ENCODE data around the gene CAMTA2. TPM values are rescaled to one million over a fixed set of nuclear protein-coding genes. Genes with fewer than 3 reads are reported as not detected.
A peak's percentile ranks its signal among the peaks of the same experiment; 100 is the strongest.

CAMTA2 gene
- total RNA-seq, 1 experiment from 2014 or later, result 21.4 TPM

DNA sequence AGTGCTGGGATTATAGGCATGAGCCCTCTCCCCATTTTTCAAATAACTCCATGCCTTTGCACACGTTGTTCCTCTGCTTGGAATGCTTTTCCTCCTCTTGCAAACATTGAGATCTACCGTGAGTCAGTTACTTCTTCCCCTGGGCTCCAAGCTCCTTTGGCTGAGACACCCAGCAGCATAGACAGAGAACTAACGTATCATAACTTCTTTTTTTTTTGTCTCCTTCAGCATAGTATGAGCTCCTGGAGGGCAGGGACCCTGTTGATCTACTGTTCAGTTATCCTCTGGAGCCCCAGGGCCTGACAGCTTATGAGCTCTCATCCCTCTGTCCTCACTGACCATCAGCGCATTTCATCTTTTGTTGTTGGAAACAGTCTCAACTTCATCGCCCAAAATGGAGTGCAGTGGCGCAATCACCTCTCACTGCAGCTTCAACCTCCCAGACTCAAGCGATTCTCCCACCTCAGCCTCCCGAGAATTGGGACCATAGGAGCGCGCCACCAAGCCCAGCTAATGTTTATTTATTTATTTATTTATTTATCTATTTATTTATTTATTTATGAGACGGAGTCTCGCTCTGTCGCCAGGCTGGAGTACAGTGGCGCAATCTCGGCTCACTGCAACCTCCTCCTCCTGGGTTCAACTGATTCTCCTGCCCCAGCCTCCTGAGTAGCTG lies 22.0 kb downstream of the CAMTA2 start:
- BruUV-seq (replicated peaks), result no TSS peak
- Mint-ChIP-seq H3K27me3 (ENCODE audit: unreplicated experiment) (no peaks in the 10 kb centered on the region), H3K4me1 (ENCODE audit: low read depth, unreplicated experiment) (no peaks in the 10 kb centered on the region), H3K9me3 (ENCODE audit: low read depth, unreplicated experiment) (no peaks in the 10 kb centered on the region), H3K4me3 (ENCODE audit: low read depth, unreplicated experiment) (no peak overlapping the region), H3K36me3 (ENCODE audit: insufficient read depth, unreplicated experiment) (peaks cover 16% of the 10 kb centered on the region), H3K27ac (ENCODE audit: unreplicated experiment) (peak overlapping the region; percentile 50)
- TF ChIP-seq, protein P1, sequence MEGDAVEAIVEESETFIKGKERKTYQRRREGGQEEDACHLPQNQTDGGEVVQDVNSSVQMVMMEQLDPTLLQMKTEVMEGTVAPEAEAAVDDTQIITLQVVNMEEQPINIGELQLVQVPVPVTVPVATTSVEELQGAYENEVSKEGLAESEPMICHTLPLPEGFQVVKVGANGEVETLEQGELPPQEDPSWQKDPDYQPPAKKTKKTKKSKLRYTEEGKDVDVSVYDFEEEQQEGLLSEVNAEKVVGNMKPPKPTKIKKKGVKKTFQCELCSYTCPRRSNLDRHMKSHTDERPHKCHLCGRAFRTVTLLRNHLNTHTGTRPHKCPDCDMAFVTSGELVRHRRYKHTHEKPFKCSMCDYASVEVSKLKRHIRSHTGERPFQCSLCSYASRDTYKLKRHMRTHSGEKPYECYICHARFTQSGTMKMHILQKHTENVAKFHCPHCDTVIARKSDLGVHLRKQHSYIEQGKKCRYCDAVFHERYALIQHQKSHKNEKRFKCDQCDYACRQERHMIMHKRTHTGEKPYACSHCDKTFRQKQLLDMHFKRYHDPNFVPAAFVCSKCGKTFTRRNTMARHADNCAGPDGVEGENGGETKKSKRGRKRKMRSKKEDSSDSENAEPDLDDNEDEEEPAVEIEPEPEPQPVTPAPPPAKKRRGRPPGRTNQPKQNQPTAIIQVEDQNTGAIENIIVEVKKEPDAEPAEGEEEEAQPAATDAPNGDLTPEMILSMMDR (IDR thresholded peaks at IDR 0.05; ENCODE audit: unreplicated experiment), result no peak
- CTCF ChIA-PET, result interaction anchor here (2.2 kb wide), 1 partner anchor 56 kb away, joined by 11 read pairs; no protein-coding TSS in a partner anchor
- no peak for DNase-seq
- intact Hi-C loops (cut with micrococcal nuclease; ENCODE audit: unreplicated experiment), result no loop called here

DNA sequence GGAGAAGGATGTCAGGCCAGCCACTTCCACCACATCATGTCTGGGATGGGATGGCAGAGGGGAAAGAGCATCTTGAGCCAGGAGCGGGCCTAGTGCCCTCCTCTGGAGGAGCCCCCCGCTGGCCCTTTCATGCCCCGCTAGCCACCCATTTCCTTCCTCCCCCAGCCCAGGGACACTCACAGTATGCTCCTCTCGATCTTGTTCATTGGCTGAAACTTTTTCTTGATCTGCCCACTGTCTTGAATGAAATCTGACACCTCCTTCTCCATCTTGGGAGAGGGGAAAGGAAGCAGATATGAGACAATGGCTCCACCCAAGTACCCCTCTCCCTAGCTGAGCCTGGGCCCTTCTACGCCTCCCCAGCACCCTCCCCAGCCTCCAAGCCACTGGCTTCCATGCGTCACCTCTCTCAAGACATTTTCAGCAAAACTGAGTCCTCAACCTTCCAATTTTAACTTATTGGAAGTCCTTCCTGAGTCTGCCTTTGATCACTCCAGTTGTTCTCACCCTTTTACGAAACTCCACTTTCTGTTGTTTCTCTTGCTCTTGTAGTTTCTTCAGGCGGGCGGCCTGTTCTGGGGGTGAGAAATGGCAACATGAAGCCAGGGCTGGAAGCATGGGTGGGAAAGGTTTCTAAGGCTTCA lies 27.1 kb downstream of the CAMTA2 start:
- peaks cover 34% of the 10 kb centered on the region for H3K36me3 Mint-ChIP-seq (ENCODE audit: insufficient read depth, unreplicated experiment)
- CTCF ChIA-PET, result no interaction called here
- no peak overlapping the region for H3K27ac Mint-ChIP-seq (ENCODE audit: unreplicated experiment)
- TF ChIP-seq, protein P1 (IDR thresholded peaks at IDR 0.05; ENCODE audit: unreplicated experiment), result no peak
- BruUV-seq (replicated peaks), result no TSS peak
- peaks cover 2% of the 10 kb centered on the region for H3K9me3 Mint-ChIP-seq (ENCODE audit: low read depth, unreplicated experiment)
- H3K4me1 Mint-ChIP-seq (ENCODE audit: low read depth, unreplicated experiment), result no peaks in the 10 kb centered on the region
- intact Hi-C loops (cut with micrococcal nuclease; ENCODE audit: unreplicated experiment), result no loop called here
- H3K27me3 Mint-ChIP-seq (ENCODE audit: unreplicated experiment), result no peaks in the 10 kb centered on the region
- H3K4me3 Mint-ChIP-seq (ENCODE audit: low read depth, unreplicated experiment), result no peak overlapping the region
- DNase-seq, result no peak

DNA sequence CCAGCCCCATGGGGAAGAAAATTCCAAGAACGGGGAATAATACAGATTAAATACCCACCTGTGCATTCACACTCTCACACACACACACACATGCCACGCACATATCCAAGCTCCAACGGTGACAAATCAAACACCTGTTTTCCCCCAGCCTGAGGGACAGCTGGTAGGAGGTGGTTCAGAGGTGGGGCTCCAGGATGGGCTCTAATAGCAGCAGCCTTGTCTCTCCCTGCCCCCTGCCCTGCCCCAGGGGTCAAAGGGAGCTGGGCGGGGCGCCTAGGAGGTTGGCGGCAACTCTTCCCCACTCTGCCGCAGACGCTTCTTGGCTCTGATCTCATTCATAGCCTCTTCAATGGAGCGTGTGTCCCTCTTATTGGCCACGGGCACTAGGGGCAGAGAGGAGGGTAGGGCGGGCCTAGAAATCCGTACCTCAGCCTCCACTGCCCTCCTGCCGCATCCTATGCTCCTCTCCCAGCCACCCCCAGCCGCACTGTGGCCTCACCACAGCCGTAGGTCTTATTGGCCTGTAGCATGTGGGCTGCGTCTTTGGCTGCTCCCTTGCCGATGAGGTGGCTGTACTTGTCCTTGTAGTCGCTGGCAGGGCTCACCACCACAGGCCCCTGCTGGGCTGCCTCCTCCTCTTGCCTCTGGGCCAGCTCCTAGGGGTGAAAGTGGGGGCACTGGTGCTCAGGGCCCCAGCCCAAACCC lies 28.1 kb downstream of the CAMTA2 start:
- no peak overlapping the region for H3K4me3 Mint-ChIP-seq (ENCODE audit: low read depth, unreplicated experiment)
- intact Hi-C loops (cut with micrococcal nuclease; ENCODE audit: unreplicated experiment), result no loop called here
- H3K36me3 Mint-ChIP-seq (ENCODE audit: insufficient read depth, unreplicated experiment), result peaks cover 28% of the 10 kb centered on the region
- H3K9me3 Mint-ChIP-seq (ENCODE audit: low read depth, unreplicated experiment), result peaks cover 2% of the 10 kb centered on the region
- H3K27ac Mint-ChIP-seq (ENCODE audit: unreplicated experiment), result no peak overlapping the region
- no peak for DNase-seq
- BruUV-seq (replicated peaks), result TSS peak; percentile 64
- TF ChIP-seq, protein P1 (IDR thresholded peaks at IDR 0.05; ENCODE audit: unreplicated experiment), result no peak
- no peaks in the 10 kb centered on the region for H3K4me1 Mint-ChIP-seq (ENCODE audit: low read depth, unreplicated experiment)
- H3K27me3 Mint-ChIP-seq (ENCODE audit: unreplicated experiment), result no peaks in the 10 kb centered on the region
- CTCF ChIA-PET, result no interaction called here

DNA sequence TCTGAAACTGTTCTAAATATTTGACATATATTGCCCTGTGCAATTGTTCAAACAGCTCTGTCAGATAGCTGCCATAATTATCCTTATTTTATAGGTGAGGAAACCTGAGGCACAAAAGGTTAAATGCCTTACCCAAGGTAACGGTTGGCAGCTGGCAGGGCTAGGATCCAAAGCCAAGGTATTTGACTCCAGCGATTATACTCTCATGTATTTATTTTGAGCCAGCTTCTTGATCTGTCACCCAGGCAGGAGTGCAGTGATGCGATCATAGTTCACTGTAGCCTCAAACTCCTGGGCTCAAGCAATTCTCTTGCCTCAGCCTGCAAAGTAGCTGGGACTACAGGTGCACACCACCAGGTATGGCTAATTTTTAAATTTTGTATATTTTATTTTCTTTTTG lies 29.4 kb downstream of the CAMTA2 start:
- H3K27me3 Mint-ChIP-seq (ENCODE audit: unreplicated experiment), result no peaks in the 10 kb centered on the region
- no peak overlapping the region for H3K27ac Mint-ChIP-seq (ENCODE audit: unreplicated experiment)
- intact Hi-C loops (cut with micrococcal nuclease; ENCODE audit: unreplicated experiment), result no loop called here
- DNase-seq, result no peak
- H3K4me3 Mint-ChIP-seq (ENCODE audit: low read depth, unreplicated experiment), result no peak overlapping the region
- CTCF ChIA-PET, result no interaction called here
- no TSS peak for BruUV-seq (replicated peaks)
- TF ChIP-seq, protein P1 (IDR thresholded peaks at IDR 0.05; ENCODE audit: unreplicated experiment), result no peak
- peaks cover 2% of the 10 kb centered on the region for H3K9me3 Mint-ChIP-seq (ENCODE audit: low read depth, unreplicated experiment)
- H3K36me3 Mint-ChIP-seq (ENCODE audit: insufficient read depth, unreplicated experiment), result peaks cover 28% of the 10 kb centered on the region
- no peaks in the 10 kb centered on the region for H3K4me1 Mint-ChIP-seq (ENCODE audit: low read depth, unreplicated experiment)
